NCI-H460 (cell line): Measurements from ENCODE around the gene TNS4. TPM values are rescaled to one million over a fixed set of nuclear protein-coding genes. Genes with fewer than 3 reads are reported as not detected.
A peak's percentile ranks its signal among the peaks of the same experiment; 100 is the strongest.

Experiments used
- DNase-seq: peaks from one replicate; pipeline ENCODE4 v3.0.0-alpha.2; 2016; ENCODE audit warnings: low read depth; ENCODE audit errors: extremely low read depth
- total RNA-seq: library from RNA; depleted of rRNA; stranded (reverse); fragments of >200 nt; shearing (Covaris generic); gene quantifications from 2 replicates; pipeline ENCODE4 v1.2.3, GENCODE V29; 2014

TNS4 gene
- total RNA-seq, 1 experiment from 2014 or later = 0.10 TPM

DNA sequence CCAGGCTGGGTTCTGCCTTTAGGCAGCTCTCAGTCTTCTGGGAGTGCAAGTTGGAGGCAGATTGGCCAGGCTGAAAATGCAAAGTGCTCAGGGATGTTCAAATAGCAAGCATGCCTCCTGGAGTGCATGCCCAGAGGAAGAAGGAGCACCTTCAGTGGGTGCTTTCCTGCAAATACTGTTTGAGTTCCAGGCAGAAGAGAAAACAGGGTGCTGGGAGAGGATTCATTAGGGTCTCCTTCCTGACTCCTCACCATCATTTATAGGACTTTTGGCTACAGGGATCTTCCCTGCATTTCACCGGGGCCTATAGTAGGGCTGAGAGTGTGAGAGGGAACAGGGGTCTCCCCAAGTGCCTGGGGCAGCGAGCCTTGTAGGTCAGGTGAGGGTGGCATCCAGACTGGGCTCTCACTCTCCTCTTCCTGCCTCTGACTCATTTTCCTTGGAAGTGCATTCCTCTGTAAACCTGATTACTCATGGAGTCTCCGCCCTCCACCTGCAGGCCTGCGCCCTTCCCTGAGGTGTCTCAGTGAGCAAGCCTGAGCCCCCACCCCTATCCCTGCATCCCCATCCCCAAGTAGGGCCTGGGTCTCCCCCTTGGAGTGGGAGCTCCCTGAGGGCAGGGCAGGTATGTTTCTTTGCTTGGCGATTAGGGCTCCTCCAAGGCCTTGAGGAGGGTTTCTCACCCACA is 17.1 kb upstream of the TNS4 start:
- DNase-seq = no peak

GRCh38 chr17:40517981-40518380 is 16.6 kb upstream of the TNS4 start:
- DNase-seq = no peak

GRCh38 chr17:40517286-40517662 is 15.9 kb upstream of the TNS4 start:
- no peak for DNase-seq

- no peak for DNase-seq
Measured at GRCh38 chr17:40516581-40517285, 15.3 kb upstream of the TNS4 start.

- DNase-seq = no peak
Measured at GRCh38 chr17:40515491-40516041, 14.1 kb upstream of the TNS4 start.

DNA sequence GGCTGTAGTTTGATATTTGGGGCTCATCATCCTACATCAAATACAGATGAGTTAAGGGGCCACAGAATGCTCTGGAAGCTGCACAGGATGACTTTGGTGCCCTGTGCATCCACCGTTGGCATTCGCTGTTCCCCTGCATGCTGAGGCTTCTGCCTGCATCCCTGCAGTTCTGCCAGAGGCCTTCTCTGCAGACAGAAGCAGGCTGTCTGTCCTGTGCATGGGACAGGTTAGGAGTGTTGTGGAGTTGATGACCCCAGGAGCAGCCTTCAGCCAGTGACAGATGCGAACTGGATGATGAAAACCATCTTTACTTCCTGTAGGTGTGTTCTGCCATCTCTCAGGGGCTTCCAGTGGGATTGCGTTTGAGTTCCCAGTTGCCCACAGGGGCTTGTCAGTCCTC is 13.6 kb upstream of the TNS4 start:
- no peak for DNase-seq

GRCh38 chr17:40514013-40514875 is 12.8 kb upstream of the TNS4 start:
- no peak for DNase-seq

GRCh38 chr17:40511667-40512220 is 10.3 kb upstream of the TNS4 start:
- DNase-seq = no peak

DNA sequence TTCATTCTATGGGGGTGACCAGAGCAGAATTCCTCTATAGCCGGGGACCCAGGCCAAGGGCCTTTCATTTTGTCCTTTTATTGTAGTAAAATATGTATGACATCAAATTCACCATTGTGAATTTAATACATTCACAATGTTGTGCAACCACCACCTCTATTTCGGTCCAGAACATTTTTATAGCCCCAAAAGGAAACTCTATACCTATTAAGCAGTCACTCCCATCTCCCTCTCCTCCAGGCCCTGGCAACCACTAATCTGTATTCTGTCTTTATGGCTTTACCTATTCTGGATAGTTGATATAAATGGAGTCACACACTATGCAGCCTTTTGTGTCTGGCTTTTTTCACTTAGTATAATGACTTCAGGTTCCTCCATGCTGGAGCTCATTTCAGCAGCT is 9.7 kb upstream of the TNS4 start:
- no peak for DNase-seq

- DNase-seq = no peak
Measured at GRCh38 chr17:40510328-40510648, 8.9 kb upstream of the TNS4 start.

GRCh38 chr17:40509626-40510327 is 8.4 kb upstream of the TNS4 start:
- DNase-seq = no peak

- DNase-seq = no peak
Measured at GRCh38 chr17:40506786-40507185, 5.4 kb upstream of the TNS4 start.

GRCh38 chr17:40503154-40503553 is 1.7 kb upstream of the TNS4 start:
- DNase-seq = no peak

DNA sequence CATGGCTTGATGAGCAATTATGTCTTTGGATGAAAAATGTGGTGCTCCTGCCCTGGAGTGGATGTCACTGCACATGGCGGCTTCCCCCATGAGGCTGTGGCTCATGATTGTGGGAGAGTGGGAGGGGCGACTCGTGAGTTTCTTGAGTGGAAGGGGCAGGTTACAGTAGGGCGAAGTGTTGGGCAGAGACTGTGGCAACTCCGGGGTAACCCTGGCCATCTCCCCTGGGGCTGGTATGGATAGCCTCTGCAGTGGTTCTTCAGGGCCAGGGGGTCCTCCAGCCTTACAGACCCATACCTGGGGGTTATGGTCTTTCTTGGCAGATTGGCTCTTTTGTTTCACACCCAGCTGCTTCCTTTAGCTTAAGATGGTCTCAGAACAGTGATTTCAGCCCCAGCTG is 1.3 kb upstream of the TNS4 start:
- DNase-seq = no peak

DNA sequence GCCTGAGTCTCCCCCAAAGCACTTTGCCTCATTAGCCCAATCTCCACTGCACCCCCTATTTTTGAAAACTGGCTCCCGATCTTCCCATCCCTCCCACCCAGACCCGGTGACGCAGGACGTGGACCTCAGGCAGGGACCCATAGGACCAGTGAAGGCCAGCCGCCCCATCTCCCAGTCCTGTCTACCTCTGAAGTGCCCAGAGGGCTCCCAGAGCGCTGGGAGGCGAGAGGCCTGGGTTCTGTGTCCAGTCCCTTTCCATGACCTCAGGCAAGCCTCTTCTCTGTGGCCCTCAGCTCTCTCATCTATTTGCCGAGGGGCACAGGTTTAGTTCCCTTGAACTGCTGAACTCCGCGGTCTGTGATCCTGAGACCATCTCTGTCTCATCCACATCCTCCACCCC is 714 bp downstream of the TNS4 start:
- no peak for DNase-seq

DNA sequence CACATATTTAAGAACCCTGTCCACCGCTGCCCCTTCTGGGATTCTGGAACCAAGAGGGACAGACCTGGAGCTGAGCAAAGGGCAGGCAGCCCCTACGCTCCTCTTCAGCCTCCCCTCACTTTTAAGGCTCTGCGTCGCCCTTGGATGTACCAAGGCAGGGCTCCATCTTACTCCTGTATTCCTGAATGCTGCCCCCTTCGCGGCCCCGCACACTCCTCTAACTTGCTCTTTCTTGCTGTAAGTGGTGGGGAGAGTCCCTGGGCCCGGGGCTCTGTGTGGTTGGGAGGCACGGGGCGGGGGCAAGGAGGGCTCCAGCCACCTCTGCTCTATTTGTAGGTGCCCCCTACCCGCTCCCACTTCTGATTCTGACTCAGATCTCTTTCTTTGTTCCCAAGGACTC is 1.2 kb downstream of the TNS4 start:
- DNase-seq = no peak

GRCh38 chr17:40499551-40500189 is 1.8 kb downstream of the TNS4 start:
- DNase-seq = peak; percentile 46

GRCh38 chr17:40498281-40499084 is 2.9 kb downstream of the TNS4 start:
- no peak for DNase-seq

DNA sequence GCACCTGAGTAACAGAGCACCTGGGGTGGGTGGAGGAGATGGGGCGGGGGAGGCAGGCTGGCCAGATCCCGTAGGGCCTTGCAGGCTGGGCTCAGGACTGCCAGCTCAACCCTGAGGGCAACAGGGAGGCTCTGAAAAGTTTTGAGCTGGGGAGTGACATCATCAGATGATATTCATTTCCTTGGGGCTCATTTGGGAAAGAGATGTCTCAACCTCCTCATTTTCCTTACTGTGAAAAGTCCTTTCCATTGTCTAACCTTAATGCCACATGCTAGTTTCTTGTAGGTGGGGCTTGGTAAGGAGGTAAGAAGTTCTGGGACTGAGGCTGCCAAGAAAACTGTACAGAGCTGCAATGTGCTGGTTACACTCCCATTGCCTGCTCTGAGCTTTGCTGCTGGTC is 3.7 kb downstream of the TNS4 start:
- no peak for DNase-seq
